GM21528 (cell line): ENCODE data around the gene CTBP1.
A peak's percentile ranks its signal among the peaks of the same experiment; 100 is the strongest.

Experiments used
- ATAC-seq: cut with Tn5 transposase; IDR thresholded peaks from one replicate; pipeline ENCODE4 v1.9.1; 2021; ENCODE audit warnings: mild to moderate bottlenecking, moderate library complexity; ENCODE audit not compliant: unreplicated experiment, low FRiP score

Gene CTBP1

GRCh38 chr4:1201851-1202525, 46.9 kb downstream of the CTBP1 start:
- peak; percentile 34 for ATAC-seq

- peak; percentile 10 for ATAC-seq
Measured at GRCh38 chr4:1200425-1201035, 48.4 kb downstream of the CTBP1 start.

GRCh38 chr4:1199556-1200331, 49.2 kb downstream of the CTBP1 start:
- no peak for ATAC-seq

GRCh38 chr4:1198098-1198844, 50.7 kb downstream of the CTBP1 start:
- ATAC-seq = no peak

GRCh38 chr4:1196421-1197183, 52.3 kb downstream of the CTBP1 start:
- ATAC-seq = no peak

- no peak for ATAC-seq
Measured at GRCh38 chr4:1195891-1196401, 53.0 kb downstream of the CTBP1 start.

- no peak for ATAC-seq
Measured at GRCh38 chr4:1195109-1195671, 53.7 kb downstream of the CTBP1 start.

- ATAC-seq = no peak
Measured at GRCh38 chr4:1194010-1194900, 54.7 kb downstream of the CTBP1 start.

GRCh38 chr4:1193206-1194009, 55.5 kb downstream of the CTBP1 start:
- ATAC-seq = no peak

GRCh38 chr4:1192493-1193205, 56.3 kb downstream of the CTBP1 start:
- no peak for ATAC-seq

GRCh38 chr4:1192091-1192492, 56.8 kb downstream of the CTBP1 start:
- no peak for ATAC-seq

GRCh38 chr4:1191621-1192020, 57.3 kb downstream of the CTBP1 start:
- no peak for ATAC-seq

GRCh38 chr4:1187182-1187581, 61.7 kb downstream of the CTBP1 start:
- ATAC-seq = no peak

GRCh38 chr4:1183985-1184773, 64.8 kb downstream of the CTBP1 start:
- no peak for ATAC-seq

- ATAC-seq = no peak
Measured at GRCh38 chr4:1182313-1182712, 66.6 kb downstream of the CTBP1 start.

GRCh38 chr4:1180663-1181062, 68.3 kb downstream of the CTBP1 start:
- no peak for ATAC-seq
